ENCODE data around the gene CAPN5.

Gene CAPN5

DNA sequence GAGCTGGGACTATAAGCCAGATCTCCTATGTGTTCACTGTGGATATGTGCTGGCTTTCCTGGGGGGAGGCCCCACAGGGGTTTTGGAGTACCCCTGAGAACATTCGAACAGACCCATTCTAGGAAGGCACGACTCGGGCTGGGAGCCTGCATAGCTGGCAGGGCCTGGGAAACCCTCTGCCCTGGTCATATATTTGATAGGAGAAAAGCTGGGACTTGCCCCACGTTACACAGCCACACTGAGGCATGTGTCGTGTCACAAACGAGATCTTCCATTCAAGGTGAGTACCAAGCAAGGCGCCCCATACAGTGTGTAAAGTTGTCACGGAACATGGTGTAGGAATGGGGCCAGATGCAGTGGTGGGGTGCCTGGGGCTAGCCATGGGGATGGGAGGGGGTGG is 72.4 kb downstream of the CAPN5 start:
- H3K27ac ChIP-seq (ENCODE audit: low read depth, low read length) = no peak overlapping the region
- H3K27me3 ChIP-seq (ENCODE audit: control insufficient read depth, insufficient read depth, low read length) = no peaks in the 10 kb centered on the region
- no peaks in the 10 kb centered on the region for H3K36me3 ChIP-seq (ENCODE audit: control insufficient read depth, insufficient read depth, low read length)
- H3K9ac ChIP-seq (ENCODE audit: low read length) = no peak overlapping the region
- no peak overlapping the region for H3K4me3 ChIP-seq (ENCODE audit: low read depth, low read length)
- no peaks in the 10 kb centered on the region for H3K9me3 ChIP-seq (ENCODE audit: control insufficient read depth, insufficient read depth, low read depth, low read length)
- H3K4me1 ChIP-seq (ENCODE audit: control insufficient read depth, insufficient read depth, low read length) = peaks cover 11% of the 10 kb centered on the region

- Histone ChIP-seq H3K9ac (ENCODE audit: low read length) (no peak overlapping the region), H3K27me3 (ENCODE audit: control insufficient read depth, insufficient read depth, low read length) (no peaks in the 10 kb centered on the region), H3K27ac (ENCODE audit: low read depth, low read length) (no peak overlapping the region), H3K4me1 (ENCODE audit: control insufficient read depth, insufficient read depth, low read length) (peaks cover 11% of the 10 kb centered on the region), H3K9me3 (ENCODE audit: control insufficient read depth, insufficient read depth, low read depth, low read length) (no peaks in the 10 kb centered on the region), H3K4me3 (ENCODE audit: low read depth, low read length) (no peak overlapping the region), H3K36me3 (ENCODE audit: control insufficient read depth, insufficient read depth, low read length) (no peaks in the 10 kb centered on the region)
Observed at GRCh38 chr11:77140231-77140851, 73.6 kb downstream of the CAPN5 start.

GRCh38 chr11:77141034-77141433 is 74.3 kb downstream of the CAPN5 start:
- H3K4me3 ChIP-seq (ENCODE audit: low read depth, low read length) = no peak overlapping the region
- H3K9me3 ChIP-seq (ENCODE audit: control insufficient read depth, insufficient read depth, low read depth, low read length) = no peaks in the 10 kb centered on the region
- H3K36me3 ChIP-seq (ENCODE audit: control insufficient read depth, insufficient read depth, low read length) = no peaks in the 10 kb centered on the region
- H3K27ac ChIP-seq (ENCODE audit: low read depth, low read length) = no peak overlapping the region
- no peaks in the 10 kb centered on the region; the same call in 1 of the 2 replicates for H3K27me3 ChIP-seq (ENCODE audit: control insufficient read depth, insufficient read depth, low read length)
- peaks cover 11% of the 10 kb centered on the region for H3K4me1 ChIP-seq (ENCODE audit: control insufficient read depth, insufficient read depth, low read length)
- H3K9ac ChIP-seq (ENCODE audit: low read length) = no peak overlapping the region

DNA sequence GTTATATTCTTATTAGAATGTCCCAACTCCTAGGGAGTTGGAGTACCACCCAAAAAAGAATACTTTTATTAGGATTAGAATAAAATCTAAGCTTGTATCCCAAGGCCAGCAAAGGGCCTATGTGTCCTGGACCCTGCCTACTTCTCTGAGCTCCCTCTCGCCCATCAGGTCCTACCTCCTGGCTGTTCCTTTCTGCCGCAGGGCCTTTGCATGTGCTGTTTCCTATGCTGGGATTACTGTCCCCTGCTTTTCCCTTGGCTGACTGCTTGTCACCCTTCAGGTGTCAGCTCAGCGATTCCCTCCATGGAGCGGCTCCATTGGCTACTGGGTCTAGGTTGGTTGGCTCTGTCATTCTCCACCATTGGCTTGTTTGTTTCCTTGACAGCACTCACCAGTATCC is 74.7 kb downstream of the CAPN5 start:
- H3K27ac ChIP-seq (ENCODE audit: low read depth, low read length) = no peak overlapping the region
- no peaks in the 10 kb centered on the region for H3K36me3 ChIP-seq (ENCODE audit: control insufficient read depth, insufficient read depth, low read length)
- H3K27me3 ChIP-seq (ENCODE audit: control insufficient read depth, insufficient read depth, low read length) = peaks cover 1% of the 10 kb centered on the region; the same call in 1 of the 2 replicates

DNA sequence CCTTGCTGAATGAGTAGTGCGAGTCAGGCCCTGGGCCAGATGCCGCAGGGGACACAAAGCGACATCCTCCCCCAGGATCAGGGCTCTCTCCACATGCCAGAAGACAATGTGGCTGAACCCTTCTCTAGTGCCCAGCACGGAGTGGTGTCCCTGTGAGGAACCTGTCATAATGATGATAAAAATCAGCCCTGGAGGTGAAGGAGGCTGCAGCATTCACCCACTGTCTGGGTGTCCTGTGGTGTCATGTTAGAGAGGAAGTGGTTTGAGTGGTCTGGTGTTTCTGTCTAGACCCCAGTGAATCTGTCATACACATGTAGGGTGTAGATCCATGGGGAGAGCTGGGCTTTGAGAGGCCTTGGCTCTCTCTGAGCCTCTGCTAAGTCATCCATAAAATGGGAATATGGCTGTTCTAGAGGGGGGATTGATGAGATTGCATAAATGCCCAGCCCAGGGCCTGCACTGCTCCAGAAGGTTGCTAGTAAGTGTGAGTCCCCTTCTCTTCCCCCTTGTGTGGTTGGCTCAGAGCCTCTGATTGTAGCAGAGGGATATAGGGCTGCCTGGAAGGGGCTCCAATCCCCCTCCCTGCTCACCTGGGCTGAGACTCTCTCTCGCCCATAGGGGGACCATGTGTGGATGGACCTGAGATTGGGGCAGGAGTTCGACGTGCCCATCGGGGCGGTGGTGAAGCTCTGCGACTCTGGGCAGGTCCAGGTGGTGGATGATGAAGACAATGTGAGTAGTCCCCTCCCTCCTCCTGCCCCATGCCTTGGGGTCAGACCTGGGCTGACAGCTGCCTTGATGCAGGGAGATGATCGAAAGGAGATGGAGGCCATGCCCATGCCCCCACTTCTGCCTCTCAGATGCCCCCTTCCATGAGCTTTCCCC is 75.6 kb downstream of the CAPN5 start:
- Histone ChIP-seq H3K4me1 (ENCODE audit: control insufficient read depth, insufficient read depth, low read length) (peaks cover 11% of the 10 kb centered on the region), H3K9me3 (ENCODE audit: control insufficient read depth, insufficient read depth, low read depth, low read length) (no peaks in the 10 kb centered on the region)

More for the DNA sequence above, 74.7 kb downstream of the CAPN5 start:
- Histone ChIP-seq H3K9me3 (ENCODE audit: control insufficient read depth, insufficient read depth, low read depth, low read length) (no peaks in the 10 kb centered on the region), H3K4me3 (ENCODE audit: low read depth, low read length) (no peak overlapping the region), H3K4me1 (ENCODE audit: control insufficient read depth, insufficient read depth, low read length) (peaks cover 11% of the 10 kb centered on the region), H3K9ac (ENCODE audit: low read length) (no peak overlapping the region)

GRCh38 chr11:77143405-77144020 is 76.7 kb downstream of the CAPN5 start:
- H3K9me3 ChIP-seq (ENCODE audit: control insufficient read depth, insufficient read depth, low read depth, low read length) = no peaks in the 10 kb centered on the region
- H3K27ac ChIP-seq (ENCODE audit: low read depth, low read length) = no peak overlapping the region
- no peak overlapping the region for H3K4me3 ChIP-seq (ENCODE audit: low read depth, low read length)
- H3K9ac ChIP-seq (ENCODE audit: low read length) = no peak overlapping the region
- H3K36me3 ChIP-seq (ENCODE audit: control insufficient read depth, insufficient read depth, low read length) = no peaks in the 10 kb centered on the region
- peaks cover 16% of the 10 kb centered on the region for H3K4me1 ChIP-seq (ENCODE audit: control insufficient read depth, insufficient read depth, low read length)
- H3K27me3 ChIP-seq (ENCODE audit: control insufficient read depth, insufficient read depth, low read length) = peaks cover 14% of the 10 kb centered on the region

More for the DNA sequence above, 75.6 kb downstream of the CAPN5 start:
- H3K27ac ChIP-seq (ENCODE audit: low read depth, low read length) = no peak overlapping the region
- H3K4me3 ChIP-seq (ENCODE audit: low read depth, low read length) = no peak overlapping the region
- no peaks in the 10 kb centered on the region for H3K36me3 ChIP-seq (ENCODE audit: control insufficient read depth, insufficient read depth, low read length)
- no peak overlapping the region for H3K9ac ChIP-seq (ENCODE audit: low read length)
- peaks cover 10% of the 10 kb centered on the region for H3K27me3 ChIP-seq (ENCODE audit: control insufficient read depth, insufficient read depth, low read length)

GRCh38 chr11:77144196-77144856 is 77.6 kb downstream of the CAPN5 start:
- no peak overlapping the region for H3K27ac ChIP-seq (ENCODE audit: low read depth, low read length)
- no peak overlapping the region for H3K9ac ChIP-seq (ENCODE audit: low read length)
- no peaks in the 10 kb centered on the region for H3K36me3 ChIP-seq (ENCODE audit: control insufficient read depth, insufficient read depth, low read length)
- peaks cover 14% of the 10 kb centered on the region for H3K27me3 ChIP-seq (ENCODE audit: control insufficient read depth, insufficient read depth, low read length)
- no peak overlapping the region for H3K4me3 ChIP-seq (ENCODE audit: low read depth, low read length)
- H3K4me1 ChIP-seq (ENCODE audit: control insufficient read depth, insufficient read depth, low read length) = peaks cover 20% of the 10 kb centered on the region
- H3K9me3 ChIP-seq (ENCODE audit: control insufficient read depth, insufficient read depth, low read depth, low read length) = no peaks in the 10 kb centered on the region

DNA sequence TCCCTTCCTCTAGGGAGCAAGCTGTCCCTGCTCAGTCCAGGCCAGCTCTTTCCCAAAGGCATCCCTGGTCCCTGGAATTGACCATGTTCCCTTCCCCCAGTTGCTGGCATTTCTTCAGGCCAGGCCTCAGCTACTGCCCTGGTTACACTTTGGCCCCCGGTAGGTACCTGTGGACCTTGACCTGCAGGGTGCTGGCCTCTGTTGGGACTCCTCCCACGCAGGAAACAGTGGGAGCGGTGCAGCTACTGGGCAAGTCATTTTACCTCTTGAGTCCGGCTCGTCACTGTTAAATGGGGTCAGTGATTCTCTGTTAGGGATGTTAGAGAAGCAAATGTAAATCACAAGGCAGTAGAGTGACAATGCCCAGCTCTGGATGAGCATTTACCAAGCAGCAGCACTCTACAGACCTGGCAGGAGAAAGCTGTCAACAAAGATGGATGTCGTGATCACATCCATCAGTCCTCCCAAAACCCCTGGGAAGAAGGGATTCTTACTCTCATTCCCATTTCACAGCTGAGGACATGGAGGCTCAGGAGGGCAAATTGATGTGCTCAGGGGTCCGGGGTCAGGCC is 78.2 kb downstream of the CAPN5 start:
- no peak overlapping the region for H3K9ac ChIP-seq (ENCODE audit: low read length)
- no peak overlapping the region for H3K4me3 ChIP-seq (ENCODE audit: low read depth, low read length)
- H3K27me3 ChIP-seq (ENCODE audit: control insufficient read depth, insufficient read depth, low read length) = peaks cover 14% of the 10 kb centered on the region
- peaks cover 21% of the 10 kb centered on the region for H3K4me1 ChIP-seq (ENCODE audit: control insufficient read depth, insufficient read depth, low read length)
- no peak overlapping the region for H3K27ac ChIP-seq (ENCODE audit: low read depth, low read length)
- no peaks in the 10 kb centered on the region for H3K36me3 ChIP-seq (ENCODE audit: control insufficient read depth, insufficient read depth, low read length)
- no peaks in the 10 kb centered on the region for H3K9me3 ChIP-seq (ENCODE audit: control insufficient read depth, insufficient read depth, low read depth, low read length)

- H3K27ac ChIP-seq (ENCODE audit: low read depth, low read length) = no peak overlapping the region
- H3K4me3 ChIP-seq (ENCODE audit: low read depth, low read length) = no peak overlapping the region
- no peaks in the 10 kb centered on the region for H3K9me3 ChIP-seq (ENCODE audit: control insufficient read depth, insufficient read depth, low read depth, low read length)
- H3K27me3 ChIP-seq (ENCODE audit: control insufficient read depth, insufficient read depth, low read length) = peaks cover 14% of the 10 kb centered on the region
- H3K4me1 ChIP-seq (ENCODE audit: control insufficient read depth, insufficient read depth, low read length) = peaks cover 16% of the 10 kb centered on the region
- no peaks in the 10 kb centered on the region for H3K36me3 ChIP-seq (ENCODE audit: control insufficient read depth, insufficient read depth, low read length)
- no peak overlapping the region for H3K9ac ChIP-seq (ENCODE audit: low read length)
Observed at GRCh38 chr11:77146261-77147035, 79.7 kb downstream of the CAPN5 start.

DNA sequence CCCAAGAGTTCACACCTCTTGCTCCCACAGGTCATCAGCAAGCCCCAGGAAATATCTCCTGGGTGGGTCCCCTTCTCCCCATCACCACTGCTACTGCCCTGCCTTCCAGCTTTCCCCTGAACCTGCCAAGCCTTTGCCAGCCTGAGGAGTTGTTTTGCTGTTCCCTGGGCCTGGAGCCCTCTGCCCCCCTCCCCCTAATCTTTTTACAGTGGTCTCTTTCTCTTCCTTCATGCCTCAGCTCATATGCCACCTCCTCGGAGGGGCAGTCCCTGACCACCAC is 80.2 kb downstream of the CAPN5 start:
- Histone ChIP-seq H3K9ac (ENCODE audit: low read length) (no peak overlapping the region), H3K4me1 (ENCODE audit: control insufficient read depth, insufficient read depth, low read length) (peaks cover 16% of the 10 kb centered on the region), H3K27ac (ENCODE audit: low read depth, low read length) (no peak overlapping the region), H3K9me3 (ENCODE audit: control insufficient read depth, insufficient read depth, low read depth, low read length) (no peaks in the 10 kb centered on the region), H3K36me3 (ENCODE audit: control insufficient read depth, insufficient read depth, low read length) (no peaks in the 10 kb centered on the region), H3K4me3 (ENCODE audit: low read depth, low read length) (no peak overlapping the region), H3K27me3 (ENCODE audit: control insufficient read depth, insufficient read depth, low read length) (peaks cover 14% of the 10 kb centered on the region)
